Occipital lobe (tissue), 2 donors: ENCODE measurements around the gene HAT1. TPM values are rescaled to one million over a fixed set of nuclear protein-coding genes. Genes with fewer than 3 reads are reported as not detected.

Experiments
- DNase-seq: peaks from one replicate; lab custom pipeline; 2025; lab: John Stamatoyannopoulos, UW
- total RNA-seq: library from RNA; depleted of rRNA; stranded (reverse); fragments of >200 nt; gene quantifications from one replicate; pipeline ENCODE4 v1.2.3, GENCODE V29; 2014

The HAT1 gene
- total RNA-seq, 1 donor from 2014 or later: 62.1 TPM

DNA sequence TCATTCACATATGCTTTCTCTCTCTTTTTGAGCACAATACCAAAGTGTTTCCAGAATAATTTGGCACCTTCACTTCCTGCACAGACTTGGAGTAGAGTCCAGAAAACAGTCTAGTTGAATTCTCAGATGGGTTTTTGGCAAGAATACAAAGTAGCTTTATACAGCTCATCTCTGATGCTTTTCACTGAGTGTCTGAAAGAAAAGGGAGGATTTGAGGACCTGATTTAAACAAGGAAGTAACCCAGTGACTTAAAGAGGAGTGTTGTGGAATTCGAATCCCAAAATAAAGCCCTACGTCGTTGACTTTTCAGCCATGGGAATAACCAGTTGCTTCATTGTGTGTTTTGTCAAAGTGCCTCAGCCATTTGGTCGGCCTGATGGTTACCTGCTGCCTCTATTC, 109.3 kb downstream of the HAT1 start:
- DNase-seq: no peak

Other genes starting within 250 kb of the HAT1 start
- gene DYNC1I2, start 235.0 kb upstream of the HAT1 start, total RNA-seq: 262 TPM
- 82.7 TPM for gene SLC25A12, start 28.2 kb upstream of the HAT1 start, total RNA-seq
- gene METAP1D, start 77.5 kb downstream of the HAT1 start, total RNA-seq: 9.5 TPM
- 21.4 TPM for gene DLX1, start 163.0 kb downstream of the HAT1 start, total RNA-seq
- gene DLX2, start 180.4 kb downstream of the HAT1 start, total RNA-seq: 3.3 TPM